GM12865 (cell line): ENCODE data around the gene ADAMTSL1.

Experiments used
- DNase-seq: peaks from one replicate; pipeline ENCODE4 v3.0.0; 2010; ENCODE audit warnings: low read depth
- H3K4me3 ChIP-seq: 2 replicates; pipeline ENCODE4 v1.5.1; 2011; ENCODE audit warnings: mild to moderate bottlenecking, low read depth, low read length, control low read depth
- TF ChIP-seq, protein P1 (sequence below): IDR thresholded peaks from 2 replicates; pipeline ENCODE4 v1.5.1; 2011; ENCODE audit warnings: low read length, control low read depth, low read depth, inconsistent platforms; ENCODE audit not compliant: insufficient read depth; ENCODE audit errors: missing control alignments

The ADAMTSL1 gene

DNA sequence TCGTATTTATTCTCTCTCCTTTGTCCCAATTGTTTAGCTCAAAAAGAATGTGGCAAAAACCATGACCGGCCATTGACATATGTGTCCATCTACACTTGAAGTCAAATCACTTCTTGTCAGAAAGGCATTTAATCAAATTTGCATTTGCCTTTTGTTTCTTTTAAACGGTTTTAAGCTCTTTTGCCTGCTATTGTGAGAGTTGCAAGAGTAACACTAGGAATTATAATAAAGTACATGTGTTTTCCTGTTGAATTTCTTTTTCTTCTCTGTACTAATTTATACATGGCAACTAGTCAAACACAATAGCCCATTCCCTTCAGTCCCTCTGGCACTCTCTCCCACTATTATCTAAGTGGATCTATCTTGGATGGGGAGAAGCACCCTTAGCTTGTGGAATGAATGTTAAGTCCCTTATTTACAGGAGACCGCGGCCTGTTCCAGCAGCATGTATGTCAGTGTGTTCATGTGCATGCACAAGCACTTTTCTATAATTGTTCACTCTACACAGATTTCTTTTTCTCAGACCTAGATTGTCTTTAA is 3.2 kb downstream of the ADAMTSL1 start:
- H3K4me3 ChIP-seq: no peak overlapping the region
- no peak for DNase-seq

DNA sequence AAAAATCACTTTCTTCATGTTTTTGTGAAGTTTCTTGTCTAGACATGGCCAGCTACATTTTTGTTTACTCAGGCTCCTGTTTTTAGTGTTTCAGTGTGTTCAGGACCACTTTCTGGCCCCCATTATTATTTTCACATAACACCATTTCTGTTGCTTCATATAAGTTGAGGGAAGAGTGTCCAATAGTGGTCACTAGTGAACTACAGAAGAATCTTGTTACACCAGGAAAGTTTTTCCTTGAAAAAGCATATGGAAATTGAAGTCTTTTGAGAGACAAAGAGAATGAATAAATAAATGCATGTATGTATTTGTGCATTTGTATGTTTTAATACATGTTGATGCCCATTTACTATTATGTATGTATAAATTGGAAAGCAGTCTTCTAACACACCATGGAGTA is 3.8 kb downstream of the ADAMTSL1 start:
- DNase-seq: no peak
- TF ChIP-seq, protein P1, sequence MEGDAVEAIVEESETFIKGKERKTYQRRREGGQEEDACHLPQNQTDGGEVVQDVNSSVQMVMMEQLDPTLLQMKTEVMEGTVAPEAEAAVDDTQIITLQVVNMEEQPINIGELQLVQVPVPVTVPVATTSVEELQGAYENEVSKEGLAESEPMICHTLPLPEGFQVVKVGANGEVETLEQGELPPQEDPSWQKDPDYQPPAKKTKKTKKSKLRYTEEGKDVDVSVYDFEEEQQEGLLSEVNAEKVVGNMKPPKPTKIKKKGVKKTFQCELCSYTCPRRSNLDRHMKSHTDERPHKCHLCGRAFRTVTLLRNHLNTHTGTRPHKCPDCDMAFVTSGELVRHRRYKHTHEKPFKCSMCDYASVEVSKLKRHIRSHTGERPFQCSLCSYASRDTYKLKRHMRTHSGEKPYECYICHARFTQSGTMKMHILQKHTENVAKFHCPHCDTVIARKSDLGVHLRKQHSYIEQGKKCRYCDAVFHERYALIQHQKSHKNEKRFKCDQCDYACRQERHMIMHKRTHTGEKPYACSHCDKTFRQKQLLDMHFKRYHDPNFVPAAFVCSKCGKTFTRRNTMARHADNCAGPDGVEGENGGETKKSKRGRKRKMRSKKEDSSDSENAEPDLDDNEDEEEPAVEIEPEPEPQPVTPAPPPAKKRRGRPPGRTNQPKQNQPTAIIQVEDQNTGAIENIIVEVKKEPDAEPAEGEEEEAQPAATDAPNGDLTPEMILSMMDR: no peak
- H3K4me3 ChIP-seq: no peak overlapping the region

More for the DNA sequence above, 3.2 kb downstream of the ADAMTSL1 start:
- TF ChIP-seq, protein P1: no peak

DNA sequence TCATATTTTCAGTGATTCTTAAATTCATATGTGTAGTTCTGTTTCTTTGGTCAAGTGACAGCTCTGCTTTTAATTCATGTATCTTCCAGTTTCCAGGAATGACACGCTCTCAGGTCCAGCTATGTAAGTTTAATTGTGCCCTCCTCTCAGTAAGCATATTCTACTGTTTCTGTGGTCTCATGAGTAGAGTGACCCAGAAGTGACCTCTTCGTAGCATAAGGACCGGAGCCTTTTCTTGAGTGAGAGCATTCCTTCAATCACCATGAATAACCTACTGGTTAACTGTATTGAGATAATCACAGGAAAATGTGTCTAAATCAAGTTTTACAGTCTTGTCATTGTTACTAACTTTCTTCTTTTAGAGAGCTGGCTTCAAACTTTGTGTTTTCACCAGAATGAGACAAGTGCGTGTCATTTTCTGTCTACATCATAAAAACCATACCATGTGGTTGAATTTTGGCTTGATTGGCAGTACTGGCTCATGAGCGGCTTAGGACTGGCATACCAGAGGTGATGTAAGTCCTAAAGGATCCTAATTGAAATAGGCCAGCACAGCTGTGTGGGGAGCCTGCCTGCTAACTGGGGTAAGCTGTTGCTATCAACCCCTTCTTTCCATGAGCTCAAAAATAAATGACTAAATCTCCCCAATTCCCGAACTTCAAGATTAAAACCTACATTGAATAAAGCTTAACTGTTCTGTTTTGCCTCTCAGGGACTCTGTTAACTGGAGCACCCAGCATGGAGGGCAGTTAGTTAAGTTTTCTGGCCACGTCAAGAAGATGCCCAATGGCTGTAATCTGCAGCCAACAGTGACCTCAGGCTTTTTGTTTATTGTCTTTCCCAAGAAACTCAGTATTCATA is 4.8 kb downstream of the ADAMTSL1 start:
- TF ChIP-seq, protein P1: no peak
- no peak for DNase-seq
- no peak overlapping the region for H3K4me3 ChIP-seq

- TF ChIP-seq, protein P1: no peak
- DNase-seq: no peak
- no peak overlapping the region for H3K4me3 ChIP-seq
Observed at GRCh38 chr9:18479405-18479804, 5.5 kb downstream of the ADAMTSL1 start.

DNA sequence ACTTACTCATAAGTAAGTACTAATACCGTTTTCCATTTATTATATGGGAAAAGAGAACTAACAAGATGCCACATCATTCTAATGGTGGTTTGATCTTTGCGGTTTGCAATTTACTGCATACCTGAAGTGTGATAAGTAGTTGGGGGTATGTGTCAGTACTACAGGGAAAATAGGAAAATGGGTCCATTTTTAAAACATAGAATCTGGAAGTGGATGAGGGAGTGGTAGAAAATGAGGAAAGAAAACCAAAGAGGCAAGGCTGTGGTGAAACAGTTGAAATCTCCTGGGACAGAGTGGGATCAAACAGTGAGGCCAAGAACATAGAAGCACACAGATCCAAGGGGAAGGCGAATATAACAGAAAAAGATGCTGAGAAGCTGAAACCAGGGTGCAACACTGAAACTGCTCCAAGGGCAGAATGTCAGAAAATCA is 6.7 kb downstream of the ADAMTSL1 start:
- H3K4me3 ChIP-seq: no peak overlapping the region
- TF ChIP-seq, protein P1: no peak
- no peak for DNase-seq

- TF ChIP-seq, protein P1: no peak
Observed at GRCh38 chr9:18482371-18482770, 8.4 kb downstream of the ADAMTSL1 start.

More at GRCh38 chr9:18482371-18482770, 8.4 kb downstream of the ADAMTSL1 start:
- no peak overlapping the region for H3K4me3 ChIP-seq
- no peak for DNase-seq
